ENCODE measurements around the gene CASP14. TPM values are rescaled to one million over a fixed set of nuclear protein-coding genes. Genes with fewer than 3 reads are reported as not detected.
"Not testable (repeated sequence)": the region's sequence is repeated elsewhere in the genome, so short reads cannot be mapped to it uniquely, and the experiment has no call there.

Gene CASP14
- total RNA-seq, 2 donors from 2014 or later = 0.54 TPM; not detected in 1

- no peak overlapping the region for H3K4me3 ChIP-seq
- ATAC-seq (ENCODE audit: insufficient number of reproducible peaks, low FRiP score, low read depth) (no peak), DNase-seq (ENCODE audit: low spot score) (no peak)
- no peak overlapping the region for H3K27ac ChIP-seq
- peaks cover 4% of the 10 kb centered on the region for H3K27me3 ChIP-seq (replicated peaks; ENCODE audit: insufficient read depth)
- peak; percentile 52 for TF ChIP-seq CTCF (IDR thresholded peaks at IDR 0.05)
- no peaks in the 10 kb centered on the region for H3K9me3 ChIP-seq
- H3K4me1 ChIP-seq (ENCODE audit: control insufficient read depth in 1 of 2, low read depth in 2 of 2) = peaks cover 0 to 5% of the 10 kb centered on the region in 2 donors
- no peaks in the 10 kb centered on the region for H3K36me3 ChIP-seq
These were observed 42.9 kb downstream of the CASP14 start for GRCh38 chr19:15091918-15092753.

- no peak for TF ChIP-seq CTCF (IDR thresholded peaks at IDR 0.05)
- Histone ChIP-seq H3K27me3 (replicated peaks; ENCODE audit: insufficient read depth) (peaks cover 4% of the 10 kb centered on the region), H3K9me3 (no peaks in the 10 kb centered on the region), H3K27ac (no peak overlapping the region), H3K36me3 (no peaks in the 10 kb centered on the region), H3K4me1 (ENCODE audit: control insufficient read depth in 1 of 2, low read depth in 2 of 2) (peaks cover 0 to 5% of the 10 kb centered on the region in 2 donors), H3K4me3 (no peak overlapping the region)
- ATAC-seq (ENCODE audit: insufficient number of reproducible peaks, low FRiP score, low read depth) (no peak), DNase-seq (ENCODE audit: low spot score) (no peak)
These were observed 43.7 kb downstream of the CASP14 start for GRCh38 chr19:15093001-15093400.

- no peak overlapping the region for H3K27ac ChIP-seq
- no peak for TF ChIP-seq CTCF (IDR thresholded peaks at IDR 0.05)
- no peaks in the 10 kb centered on the region for H3K9me3 ChIP-seq
- ATAC-seq (ENCODE audit: insufficient number of reproducible peaks, low FRiP score, low read depth) (no peak), DNase-seq (ENCODE audit: low spot score) (no peak)
- H3K27me3 ChIP-seq (replicated peaks; ENCODE audit: insufficient read depth) = no peaks in the 10 kb centered on the region
- peaks cover 0 to 5% of the 10 kb centered on the region in 2 donors for H3K4me1 ChIP-seq (ENCODE audit: control insufficient read depth in 1 of 2, low read depth in 2 of 2)
- H3K4me3 ChIP-seq = no peak overlapping the region
- no peaks in the 10 kb centered on the region for H3K36me3 ChIP-seq
These were observed 46.9 kb downstream of the CASP14 start for GRCh38 chr19:15096223-15096622.

- H3K4me3 ChIP-seq; H3K27me3 ChIP-seq (replicated peaks; ENCODE audit: insufficient read depth); ATAC-seq (ENCODE audit: insufficient number of reproducible peaks, low FRiP score, low read depth); H3K36me3 ChIP-seq; DNase-seq (ENCODE audit: low spot score); H3K4me1 ChIP-seq (ENCODE audit: control insufficient read depth in 1 of 2, low read depth in 2 of 2); H3K27ac ChIP-seq; H3K9me3 ChIP-seq: not testable (repeated sequence)
These were observed 48.7 kb downstream of the CASP14 start for GRCh38 chr19:15097980-15098379.

GRCh38 chr19:15098460-15098859, 49.2 kb downstream of the CASP14 start:
- ATAC-seq (ENCODE audit: insufficient number of reproducible peaks, low FRiP score, low read depth) = no peak
- H3K4me3 ChIP-seq = no peak overlapping the region
- no peaks in the 10 kb centered on the region for H3K27me3 ChIP-seq (replicated peaks; ENCODE audit: insufficient read depth)
- no peaks in the 10 kb centered on the region for H3K9me3 ChIP-seq
- H3K36me3 ChIP-seq = no peaks in the 10 kb centered on the region
- DNase-seq (ENCODE audit: low spot score) = no peak
- no peak overlapping the region for H3K27ac ChIP-seq
- no peaks in the 10 kb centered on the region for H3K4me1 ChIP-seq (ENCODE audit: control insufficient read depth in 1 of 2, low read depth in 2 of 2)
- no peak for TF ChIP-seq CTCF (IDR thresholded peaks at IDR 0.05)
